HG02759 (cell line): ENCODE data around the gene ERVK3-1.
"Not testable (repeated sequence)": the region's sequence is repeated elsewhere in the genome, so short reads cannot be mapped to it uniquely, and the experiment has no call there.

Experiments used
- ATAC-seq: cut with Tn5 transposase; IDR thresholded peaks from one replicate; pipeline ENCODE4 v1.9.1; 2021; ENCODE audit warnings: mild to moderate bottlenecking, moderate library complexity; ENCODE audit not compliant: unreplicated experiment

The ERVK3-1 gene, protein sequence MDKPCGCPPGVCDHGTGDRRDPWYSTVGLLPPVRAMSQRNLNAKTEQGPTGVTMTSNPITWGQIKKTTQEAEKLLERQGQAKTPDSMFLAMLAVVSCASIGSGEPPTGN

DNA sequence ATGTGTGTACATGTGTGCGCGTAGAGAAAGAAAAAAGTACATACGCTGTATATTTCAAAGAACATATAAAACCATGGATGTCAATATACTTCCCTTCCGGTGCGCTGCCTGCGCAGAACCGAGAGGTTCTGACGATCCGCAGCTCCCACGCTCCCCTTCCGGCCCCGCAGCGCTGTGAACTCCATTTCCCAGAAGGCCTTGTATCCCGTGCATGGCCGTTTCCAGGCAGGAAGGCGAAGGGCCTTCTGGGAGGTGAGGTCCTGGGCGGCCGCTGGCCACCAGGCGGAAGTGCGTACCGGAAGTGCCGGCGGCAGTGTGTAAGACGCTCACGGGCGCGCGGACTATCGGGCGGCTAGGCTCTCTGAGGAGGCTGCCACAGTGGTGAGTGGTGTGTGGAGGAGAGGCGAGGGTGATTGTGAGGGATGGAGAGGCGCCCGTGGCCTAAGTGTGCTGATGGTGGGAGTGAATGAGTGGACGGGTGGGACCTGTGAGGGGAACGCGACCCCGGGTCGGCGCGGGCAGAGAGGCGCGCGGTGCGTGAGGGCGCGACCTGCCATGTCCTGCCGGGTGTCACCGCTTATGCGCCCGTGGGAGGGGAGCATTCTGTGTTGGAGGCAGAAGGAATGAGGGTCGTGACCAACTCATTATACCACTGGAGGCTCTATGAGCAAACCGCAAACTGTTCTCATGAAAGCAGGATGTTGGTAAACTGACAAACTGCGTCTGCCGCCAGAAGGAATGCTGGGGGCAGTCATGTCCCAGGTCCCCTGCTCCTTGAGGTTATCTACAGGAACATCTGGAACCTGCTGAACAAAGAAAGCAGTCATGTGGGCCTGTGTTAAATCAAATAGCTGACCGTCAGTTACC is at the start of gene ERVK3-1:
Gene ERVK3-1, plus strand, starts transcription at position 313 of the 867 bp plus-strand sequence. CDS start 6,792 bp downstream, outside the sequence.
- ATAC-seq = peak; percentile 99

DNA sequence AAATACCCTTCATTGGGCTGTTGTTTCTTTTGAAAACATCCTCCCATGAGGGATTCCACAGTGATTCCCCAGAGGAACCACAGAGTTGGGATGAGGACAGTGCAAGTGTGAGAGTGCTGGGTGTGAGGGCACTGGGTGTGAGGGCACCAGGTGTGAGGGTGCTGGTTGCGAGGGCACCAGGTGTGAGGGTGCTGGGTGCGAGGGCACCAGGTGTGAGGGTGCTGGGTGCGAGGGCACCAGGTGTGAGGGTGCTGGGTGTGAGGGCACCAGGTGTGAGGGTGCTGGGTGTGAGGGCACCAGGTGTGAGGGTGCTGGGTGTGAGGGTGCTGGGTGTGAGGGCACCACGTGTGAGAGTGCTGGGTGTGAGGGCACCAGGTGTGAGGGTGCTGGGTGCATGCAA is 46.9 kb upstream of the ERVK3-1 start:
- not testable (repeated sequence) for ATAC-seq

DNA sequence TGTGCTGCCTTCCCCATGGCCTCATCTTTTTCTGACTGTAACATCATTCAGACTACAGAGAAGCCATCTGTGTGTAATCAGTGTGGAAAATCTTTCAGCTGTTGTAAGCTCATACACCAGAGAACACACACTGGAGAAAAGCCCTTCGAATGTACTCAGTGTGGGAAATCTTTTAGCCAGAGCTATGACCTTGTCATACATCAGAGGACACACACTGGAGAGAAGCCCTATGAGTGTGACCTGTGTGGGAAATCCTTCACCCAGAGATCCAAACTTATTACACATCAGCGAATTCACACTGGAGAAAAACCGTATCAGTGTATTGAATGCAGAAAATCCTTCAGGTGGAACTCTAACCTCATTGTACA is 43.6 kb upstream of the ERVK3-1 start:
- no peak for ATAC-seq

- ATAC-seq = no peak
Measured at GRCh38 chr19:58261968-58262921, 42.9 kb upstream of the ERVK3-1 start.

- no peak for ATAC-seq
Measured at GRCh38 chr19:58262922-58263296, 42.3 kb upstream of the ERVK3-1 start.

DNA sequence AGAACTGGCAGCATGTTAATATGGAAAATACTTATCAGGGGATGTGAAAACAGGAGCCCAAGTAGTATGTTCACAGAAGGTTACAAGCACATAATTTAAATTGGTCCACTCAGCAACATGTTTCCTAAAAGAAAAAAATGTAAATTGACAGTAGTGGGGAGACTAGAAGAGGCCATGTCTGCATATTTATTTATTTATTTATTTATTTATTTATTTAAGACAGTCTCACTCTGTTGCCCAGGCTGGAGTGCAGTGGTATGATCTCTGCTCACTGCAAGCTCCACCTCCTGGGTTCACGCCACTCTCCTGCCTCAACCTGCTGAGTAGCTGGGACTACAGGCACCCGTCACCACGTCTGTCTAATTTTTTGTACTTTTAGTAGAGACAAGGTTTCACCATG is 40.1 kb upstream of the ERVK3-1 start:
- no peak for ATAC-seq

GRCh38 chr19:58268344-58268743 is 36.8 kb upstream of the ERVK3-1 start:
- no peak for ATAC-seq

- no peak for ATAC-seq
Measured at GRCh38 chr19:58274771-58275201, 30.4 kb upstream of the ERVK3-1 start.

GRCh38 chr19:58275564-58275963 is 29.6 kb upstream of the ERVK3-1 start:
- ATAC-seq = no peak

DNA sequence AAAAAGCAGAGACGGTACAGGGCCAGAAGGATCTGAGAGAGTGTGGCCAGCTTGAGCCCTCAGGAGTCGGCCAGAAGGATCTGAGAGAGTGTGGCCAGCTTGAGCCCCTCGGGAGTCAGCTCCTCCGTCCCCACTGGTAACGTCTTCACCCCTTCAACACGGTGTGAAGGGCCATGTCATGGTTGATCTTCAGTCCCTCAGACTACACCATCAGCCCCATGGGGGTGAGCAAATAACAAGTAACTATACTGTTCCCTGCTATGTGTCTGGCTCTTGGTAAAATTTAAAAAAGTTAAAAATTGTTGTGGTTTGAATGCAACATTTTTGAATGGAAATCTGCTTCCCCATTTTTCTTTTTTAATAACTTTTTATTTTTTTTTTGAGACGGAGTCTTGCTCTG is 28.0 kb upstream of the ERVK3-1 start:
- no peak for ATAC-seq

GRCh38 chr19:58277748-58278540 is 27.2 kb upstream of the ERVK3-1 start:
- no peak for ATAC-seq

DNA sequence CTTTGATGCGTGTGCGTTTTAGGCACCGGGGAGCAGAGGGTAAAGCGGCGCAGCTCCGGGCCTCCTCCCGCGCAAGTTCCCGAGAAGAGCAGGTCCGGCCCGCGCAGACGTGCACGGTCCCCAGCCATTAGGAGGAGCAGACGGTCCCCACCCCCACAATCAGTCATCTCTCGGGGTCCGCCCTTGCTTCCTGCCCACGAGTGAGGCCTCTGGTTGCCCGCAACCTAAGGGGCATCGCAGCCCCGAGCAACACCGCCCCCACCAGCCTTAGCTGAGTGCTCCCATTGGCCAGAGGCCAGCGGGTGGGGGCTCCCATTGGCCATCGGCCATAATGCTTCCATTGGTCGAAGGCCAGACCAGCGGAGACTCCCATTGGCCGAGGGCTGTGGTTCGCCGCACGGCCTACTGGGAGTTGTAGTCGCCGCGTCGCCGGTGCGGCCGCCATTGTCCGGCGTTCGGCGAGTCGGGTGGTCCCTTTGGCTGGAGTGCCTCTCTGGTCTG is 26.6 kb upstream of the ERVK3-1 start, which contains the start of gene ZNF8:
Gene ZNF8, plus strand, starts transcription at position 415 of the 501 bp plus-strand sequence. CDS start 127 bp downstream, outside the sequence.
- ATAC-seq = peak; percentile 98

DNA sequence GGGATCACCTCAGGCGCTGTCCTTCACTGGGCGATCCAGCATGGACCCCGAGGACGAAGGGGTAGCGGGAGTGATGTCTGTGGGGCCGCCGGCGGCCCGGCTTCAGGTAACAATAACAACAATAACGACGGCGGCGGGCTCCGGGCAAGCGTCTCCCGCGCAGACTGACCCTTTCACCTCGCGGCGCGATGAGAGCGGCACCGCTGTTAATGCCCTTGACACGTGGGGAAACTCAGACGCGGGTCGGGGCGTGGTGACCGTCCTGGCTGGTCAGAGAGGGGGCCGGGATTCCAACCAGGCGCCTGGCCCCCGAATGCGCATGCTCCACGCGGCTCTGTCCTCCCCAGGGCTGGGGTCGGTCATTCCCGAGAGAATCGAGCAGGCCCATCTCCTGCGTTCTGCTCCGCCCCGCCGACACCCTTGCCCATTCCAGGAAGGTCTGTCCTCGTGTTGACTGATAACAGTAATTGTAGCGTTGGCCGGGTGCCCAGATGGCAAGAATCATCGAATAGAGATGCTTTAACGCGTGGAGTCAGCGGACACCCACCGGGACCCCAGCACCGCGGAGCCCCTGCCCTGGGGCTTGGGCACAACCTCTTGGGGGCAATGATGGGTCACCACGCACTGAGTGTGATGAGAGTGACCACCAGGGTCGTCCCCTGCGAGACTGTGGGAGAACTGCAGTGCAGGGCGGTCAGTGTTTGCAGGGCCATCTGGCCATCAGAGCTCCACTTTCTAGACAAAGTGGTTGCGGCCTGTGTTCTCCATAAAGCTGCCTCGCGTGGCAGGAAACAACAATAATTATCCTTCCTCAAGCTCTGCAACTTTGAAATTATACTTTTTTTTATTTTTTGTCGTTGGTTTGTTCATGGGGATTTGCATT is 25.9 kb upstream of the ERVK3-1 start:
- peak; percentile 25 for ATAC-seq

DNA sequence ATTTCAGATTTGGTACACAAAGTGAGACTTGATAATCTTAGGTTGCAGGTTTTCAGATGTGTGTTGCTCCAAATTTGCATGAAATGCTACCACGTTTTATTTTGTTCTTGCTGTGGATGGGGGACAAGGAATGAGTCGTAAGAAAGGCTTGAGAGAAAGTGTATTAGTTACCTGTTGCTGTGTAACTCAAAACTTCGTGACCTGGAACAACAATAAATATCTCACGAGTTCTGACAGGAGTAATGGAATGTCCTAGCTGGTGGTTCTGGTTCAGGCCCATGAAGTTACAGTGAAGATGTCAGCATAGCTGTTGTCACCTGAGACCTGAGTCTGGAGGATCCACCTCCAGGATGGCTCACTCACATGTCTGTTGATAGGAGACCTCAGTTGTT is 25.3 kb upstream of the ERVK3-1 start:
- no peak for ATAC-seq

DNA sequence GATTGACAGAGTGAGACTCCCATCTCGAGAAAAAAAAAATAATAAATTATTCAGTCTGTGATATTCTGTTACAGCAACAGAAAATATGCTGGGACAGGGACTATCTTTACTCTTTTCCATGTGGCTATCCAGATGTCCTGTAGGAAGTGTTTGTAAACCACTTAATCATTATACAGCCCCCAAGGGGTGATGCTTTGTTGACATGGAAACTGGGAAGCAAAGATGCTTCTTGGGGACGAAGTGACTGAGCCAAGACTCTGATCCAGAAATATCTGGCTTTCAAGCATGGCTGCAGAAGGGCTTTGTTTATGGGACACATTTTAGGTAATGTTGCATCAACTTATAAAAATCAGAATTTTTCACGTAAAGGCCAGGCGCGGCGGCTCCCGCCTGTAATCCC is 21.0 kb upstream of the ERVK3-1 start:
- no peak for ATAC-seq

DNA sequence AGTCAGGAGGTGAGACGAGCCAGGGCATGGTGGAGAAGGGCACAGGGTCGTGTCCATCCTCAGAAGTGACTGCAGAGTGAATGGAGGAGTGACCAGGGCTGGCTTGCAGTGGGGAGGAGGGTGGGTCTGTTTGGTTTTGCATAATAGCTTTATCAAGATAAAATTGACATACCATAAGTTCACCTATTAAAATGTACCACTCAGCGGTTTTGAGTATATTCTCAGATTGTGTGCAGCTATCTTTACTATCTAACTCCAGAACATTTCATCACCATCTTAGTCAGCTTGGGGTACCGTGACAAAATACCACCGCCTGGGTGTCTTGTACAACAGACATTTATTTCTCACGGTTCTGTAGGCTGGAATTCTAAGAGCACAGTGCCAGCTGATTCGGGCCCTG is 13.2 kb upstream of the ERVK3-1 start:
- no peak for ATAC-seq

- ATAC-seq = no peak
Measured at GRCh38 chr19:58294743-58295374, 10.3 kb upstream of the ERVK3-1 start.

- no peak for ATAC-seq
Measured at GRCh38 chr19:58296104-58296503, 9.1 kb upstream of the ERVK3-1 start.

- no peak for ATAC-seq
Measured at GRCh38 chr19:58300620-58301019, 4.6 kb upstream of the ERVK3-1 start.
